NCI-H1694 (cell line): ENCODE data around the gene KRTDAP.

Experiments used
- DNase-seq: peaks from one replicate; lab custom pipeline; 2025; lab: John Stamatoyannopoulos, UW

KRTDAP gene

DNA sequence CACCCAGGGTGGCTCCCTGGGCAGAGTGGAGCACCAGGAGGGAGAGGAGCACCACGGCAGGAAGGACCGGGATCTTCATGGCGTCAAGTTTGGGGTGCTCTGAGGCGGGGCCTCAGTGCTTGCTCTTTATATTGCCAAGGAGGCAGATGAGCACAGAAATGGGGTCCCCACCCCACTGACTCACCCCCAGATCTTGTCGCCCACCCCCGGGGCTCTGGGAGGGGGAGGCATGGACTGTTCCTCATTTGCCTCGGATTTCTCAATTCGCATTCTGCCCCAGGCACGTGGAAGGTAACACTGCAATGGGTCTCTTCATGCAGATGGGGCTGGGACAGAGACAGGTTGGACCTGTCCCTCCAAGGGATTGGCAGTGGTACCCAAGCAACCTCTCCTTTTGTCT lies at the start of gene KRTDAP:
KRTDAP (minus strand) TSS at position 101 of the 400 bp plus-strand sequence; CDS start at position 79, 22 bp downstream.
- no peak for DNase-seq

DNA sequence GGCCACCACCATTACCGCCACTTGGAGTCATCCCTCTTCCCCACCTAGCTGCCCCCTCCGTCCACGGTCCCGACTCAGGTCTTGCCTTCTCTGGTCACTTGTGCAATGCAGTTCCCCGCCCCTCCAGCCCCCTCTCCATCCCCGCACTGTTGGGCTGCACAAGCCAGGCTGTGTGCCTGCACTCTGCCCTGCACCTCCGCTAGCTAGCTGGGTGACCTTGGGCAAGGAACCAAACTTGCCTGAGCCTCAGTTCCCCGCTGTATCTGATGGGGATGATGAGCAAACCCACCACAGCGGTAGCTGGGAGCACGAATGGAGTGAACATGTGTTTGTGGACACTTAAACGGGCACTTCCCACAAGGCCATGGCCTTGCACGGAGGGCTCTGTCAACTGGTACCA lies 49.6 kb upstream of the KRTDAP start:
- no peak for DNase-seq

DNA sequence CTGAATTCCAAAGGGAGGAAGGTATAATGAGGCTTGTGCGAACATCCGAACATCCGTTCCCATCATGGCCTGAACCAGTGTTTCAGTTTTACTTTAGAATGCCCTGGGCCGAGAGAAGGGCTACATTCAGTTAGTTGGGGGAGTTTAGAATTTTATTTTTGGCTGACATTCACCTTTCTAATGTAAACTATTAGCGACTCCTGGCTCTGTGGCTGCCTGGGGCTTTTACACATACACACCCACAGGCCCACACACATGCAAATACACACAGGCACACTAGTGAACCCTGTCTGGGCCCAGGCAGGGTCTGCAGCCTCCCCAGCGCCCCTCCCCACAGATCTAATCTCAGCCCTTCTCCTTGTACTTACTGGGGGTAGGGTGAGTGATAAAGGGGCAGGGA lies 49.0 kb upstream of the KRTDAP start:
- DNase-seq: no peak

DNA sequence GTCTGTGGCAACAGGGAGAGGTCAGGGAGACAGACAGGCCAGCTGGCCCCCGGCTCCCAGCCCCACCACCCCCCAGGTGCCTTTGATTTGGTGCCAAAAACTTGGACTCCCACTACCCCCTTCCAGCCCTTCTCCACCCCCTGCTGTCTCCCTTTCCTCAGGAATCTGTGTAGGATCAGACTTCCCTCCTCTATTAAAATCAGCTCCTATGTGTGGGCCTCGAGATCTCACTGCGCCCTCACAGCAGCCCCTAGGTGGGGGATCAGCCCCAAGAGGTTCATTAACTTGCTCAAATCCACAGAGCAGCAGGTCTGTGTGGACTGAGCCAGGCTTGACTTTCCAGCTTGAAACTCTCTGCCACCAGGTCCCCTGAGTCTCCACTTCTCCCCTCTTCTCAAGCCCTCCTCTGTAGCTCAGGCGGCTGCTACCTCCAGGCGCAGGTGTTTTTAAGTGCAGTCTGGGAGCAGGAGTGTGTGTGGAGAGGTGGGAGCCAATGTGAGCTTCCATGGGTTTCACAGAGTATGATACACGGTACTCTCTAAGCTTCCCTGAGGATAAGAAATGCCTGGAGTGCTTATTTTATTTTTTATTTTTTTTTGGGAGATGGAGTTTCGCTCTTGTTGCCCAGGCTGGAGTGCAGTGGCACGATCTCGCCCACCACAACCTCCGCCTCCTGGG lies 44.7 kb upstream of the KRTDAP start:
- no peak for DNase-seq

DNA sequence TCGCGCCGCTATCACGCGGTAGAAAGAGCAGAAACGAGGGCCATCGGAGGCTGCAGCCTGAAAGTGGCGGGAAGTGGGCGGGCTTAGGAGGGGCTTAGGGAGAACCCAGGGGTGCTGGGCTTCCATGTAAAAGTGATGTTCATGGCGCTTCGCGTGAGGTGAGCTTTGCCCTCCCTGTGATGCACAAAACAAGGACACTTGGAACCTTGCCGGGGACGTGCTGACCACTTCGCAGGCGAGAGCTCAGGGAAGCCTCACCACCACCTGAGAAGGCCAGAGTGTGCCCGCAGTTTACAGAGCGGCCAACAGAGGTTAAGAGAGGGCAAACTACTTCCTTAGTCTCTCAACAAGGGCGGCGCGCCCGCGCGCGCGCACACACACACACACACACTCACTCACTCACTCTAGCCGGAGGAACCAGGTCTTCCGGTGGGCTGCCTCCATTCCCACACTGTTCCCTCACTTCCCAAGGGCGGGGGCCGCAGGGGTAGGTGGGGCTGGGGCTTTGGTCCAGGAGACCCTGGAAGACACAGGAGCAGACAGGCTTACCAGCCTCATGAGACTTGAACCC lies 43.6 kb upstream of the KRTDAP start:
- DNase-seq: no peak

DNA sequence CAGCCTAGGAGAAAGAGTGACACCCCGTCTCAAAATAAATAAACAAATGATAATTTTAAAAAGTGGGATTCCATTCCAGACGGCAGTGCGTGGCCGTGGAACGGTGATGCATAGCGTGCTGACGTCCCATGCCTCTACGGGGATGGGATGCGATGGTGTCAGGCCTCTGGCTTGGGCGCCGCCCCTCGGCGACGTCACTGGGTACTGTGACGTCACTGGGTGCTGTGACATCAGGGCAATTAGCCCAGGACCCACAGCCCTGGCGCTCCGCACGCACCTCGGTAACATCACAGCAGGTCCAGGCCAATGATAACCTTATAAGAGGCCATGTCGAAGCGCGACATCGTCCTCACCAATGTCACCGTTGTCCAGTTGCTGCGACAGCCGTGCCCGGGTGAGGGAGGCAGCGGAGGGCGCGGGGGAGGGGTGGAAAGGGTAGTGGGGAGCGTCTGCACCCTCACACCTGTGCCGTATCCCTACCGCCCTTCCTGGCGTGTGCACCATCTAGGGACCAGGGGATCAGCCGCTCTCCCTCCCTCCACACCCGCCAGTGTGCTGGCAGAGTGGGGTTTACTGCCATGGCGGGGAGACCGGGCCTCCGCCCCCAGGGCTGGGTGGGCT lies 43.0 kb upstream of the KRTDAP start, which contains the start of gene GAPDHS:
GAPDHS (plus strand) TSS at position 256 of the 621 bp plus-strand sequence; CDS start at position 328, 72 bp downstream.
- no peak for DNase-seq

DNA sequence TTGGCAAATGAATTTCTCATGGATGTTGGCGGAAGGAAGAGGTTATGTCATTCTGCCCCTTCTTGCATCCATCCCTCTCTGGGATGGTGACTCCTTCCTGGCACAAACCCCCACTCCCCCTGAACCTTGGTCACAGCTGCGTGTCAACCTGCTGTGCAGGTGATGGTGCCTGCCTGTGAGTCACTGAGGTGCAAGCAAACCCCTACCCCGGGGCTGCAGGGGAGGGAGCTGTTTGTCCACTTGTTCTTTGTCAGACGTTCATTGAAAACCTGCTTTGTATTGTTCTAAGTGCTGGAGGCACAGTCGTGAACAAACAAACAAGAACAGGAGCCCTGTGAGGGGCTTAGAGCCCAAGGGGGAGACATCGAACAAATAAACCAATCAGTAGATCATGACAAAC lies 41.0 kb upstream of the KRTDAP start:
- DNase-seq: no peak

GRCh38 chr19:35529241-35530218 lies 39.3 kb upstream of the KRTDAP start:
- DNase-seq: no peak

DNA sequence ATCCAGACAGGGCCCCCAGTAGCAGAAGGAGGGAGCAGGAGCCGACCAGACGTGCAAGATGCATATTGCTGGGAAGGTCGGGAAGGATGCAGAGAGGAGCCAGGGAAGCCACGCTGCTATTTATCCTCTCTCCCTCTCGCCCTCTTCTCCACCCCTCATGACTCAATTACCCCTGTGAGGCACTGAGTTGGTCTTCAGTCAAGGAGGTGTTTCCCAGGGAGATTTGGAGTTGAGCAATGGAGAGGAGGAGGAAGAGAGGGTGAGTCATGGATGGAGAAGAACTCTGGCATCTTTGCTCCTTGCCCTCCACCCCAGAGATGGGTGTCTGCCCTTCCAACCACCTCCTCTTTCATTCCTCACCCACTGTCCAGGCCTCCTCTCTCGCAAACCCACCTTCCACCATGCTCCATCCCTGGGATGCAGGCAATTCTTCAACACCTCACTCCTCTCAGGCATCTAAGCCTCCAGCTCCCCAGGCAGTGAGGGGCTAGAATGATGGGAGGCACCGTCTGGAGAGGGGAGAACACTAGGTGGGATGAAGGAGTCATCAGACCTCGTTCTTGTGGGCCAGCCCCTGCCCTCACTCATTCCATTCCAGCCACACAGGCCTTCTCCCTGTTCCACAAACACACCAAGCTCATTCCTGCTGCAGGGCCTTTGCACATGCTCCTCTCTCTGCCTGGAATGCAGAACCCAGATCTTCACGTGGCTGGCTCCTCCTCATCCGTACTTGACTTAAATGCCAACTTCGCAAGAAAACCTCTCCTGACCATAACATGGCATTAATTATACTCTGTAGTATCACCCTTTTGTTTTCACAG lies 38.2 kb upstream of the KRTDAP start, which contains the start of gene SBSN:
SBSN (minus strand) TSS at position 94 of the 821 bp plus-strand sequence; CDS start at position 64, 30 bp downstream.
- DNase-seq: no peak

GRCh38 chr19:35525873-35526272 lies 35.6 kb upstream of the KRTDAP start:
- DNase-seq: no peak

DNA sequence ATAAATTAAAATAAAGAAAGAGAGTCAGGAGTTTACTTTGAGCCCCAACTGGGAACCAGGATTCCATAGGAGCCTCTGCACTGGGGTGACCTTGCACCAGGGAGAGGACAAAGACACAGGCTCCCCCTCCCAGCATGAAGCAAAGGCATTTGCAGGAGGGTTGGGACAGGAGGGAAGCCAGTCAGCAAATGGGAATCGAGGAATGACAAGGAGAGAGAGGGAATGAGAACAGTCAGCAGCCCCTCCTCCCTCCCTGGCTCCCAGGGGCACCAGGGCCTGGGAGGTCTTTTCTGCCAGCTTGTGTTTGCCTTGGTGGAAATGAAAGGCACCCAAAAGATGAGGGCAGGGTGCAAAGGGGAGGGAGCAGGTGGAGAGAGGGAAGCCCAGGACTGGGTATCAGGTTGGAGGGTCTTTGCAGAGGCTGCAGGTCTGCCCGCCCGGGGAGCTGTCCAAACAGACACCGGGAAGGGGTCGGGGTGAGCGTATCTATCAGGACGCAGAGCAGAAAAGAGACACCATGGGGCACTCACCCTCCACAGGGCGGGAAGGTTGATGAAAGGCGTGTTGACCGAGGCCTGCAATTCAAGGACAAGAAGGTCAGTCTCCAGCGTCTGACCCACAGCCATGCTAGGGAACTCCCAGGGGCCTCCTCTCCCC lies 34.0 kb upstream of the KRTDAP start:
- DNase-seq: no peak

- no peak for DNase-seq
Observed at GRCh38 chr19:35522745-35523327, 32.6 kb upstream of the KRTDAP start.

DNA sequence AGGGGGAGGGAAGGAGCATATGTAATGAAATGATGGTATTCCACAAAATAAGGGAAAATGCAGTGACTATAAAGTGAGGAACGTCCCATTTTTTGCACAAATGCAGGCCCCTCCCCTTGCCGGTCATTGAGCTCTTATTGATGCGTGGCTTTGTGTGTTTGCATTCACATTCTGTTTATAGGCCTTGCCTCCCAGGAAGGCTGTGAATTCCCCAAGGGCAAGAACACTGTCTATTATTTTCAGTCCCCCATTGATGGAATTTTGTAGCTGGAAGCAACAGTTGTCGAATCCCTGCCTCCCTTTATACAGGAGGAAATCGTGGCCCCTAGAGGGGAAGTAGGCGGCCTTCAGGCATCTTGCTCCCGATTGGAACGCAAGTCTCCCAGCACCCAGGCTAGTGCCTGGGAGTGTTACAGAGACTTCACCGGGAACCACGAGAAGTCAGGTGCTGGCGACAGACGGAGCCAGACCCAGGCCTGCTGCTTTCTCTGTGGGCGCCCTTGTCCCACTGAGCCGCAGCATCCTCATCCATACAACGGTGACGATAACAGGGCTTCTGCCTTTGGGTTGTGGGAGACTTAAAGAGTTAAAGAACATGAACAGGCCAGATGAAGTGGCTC lies 31.0 kb upstream of the KRTDAP start:
- DNase-seq: no peak

DNA sequence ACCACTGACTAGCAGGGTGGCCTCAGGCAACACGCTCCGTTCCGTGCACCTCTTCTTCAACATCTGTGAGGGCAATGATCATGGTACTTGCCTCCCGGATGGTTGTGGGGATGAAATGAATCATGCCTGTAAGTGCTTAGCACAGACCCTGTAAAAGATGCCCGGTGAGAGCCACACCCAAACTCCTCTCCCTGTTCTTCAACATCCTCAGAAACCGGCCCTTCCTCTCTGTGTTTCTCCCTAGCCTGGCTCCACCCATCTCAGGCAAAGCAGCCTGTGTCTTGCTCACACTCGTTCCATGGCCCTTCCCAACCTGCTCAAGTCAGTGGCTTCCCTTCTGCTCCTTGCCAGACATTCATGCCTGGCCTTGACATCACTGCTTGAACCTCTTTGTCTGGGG lies 29.0 kb upstream of the KRTDAP start:
- no peak for DNase-seq

DNA sequence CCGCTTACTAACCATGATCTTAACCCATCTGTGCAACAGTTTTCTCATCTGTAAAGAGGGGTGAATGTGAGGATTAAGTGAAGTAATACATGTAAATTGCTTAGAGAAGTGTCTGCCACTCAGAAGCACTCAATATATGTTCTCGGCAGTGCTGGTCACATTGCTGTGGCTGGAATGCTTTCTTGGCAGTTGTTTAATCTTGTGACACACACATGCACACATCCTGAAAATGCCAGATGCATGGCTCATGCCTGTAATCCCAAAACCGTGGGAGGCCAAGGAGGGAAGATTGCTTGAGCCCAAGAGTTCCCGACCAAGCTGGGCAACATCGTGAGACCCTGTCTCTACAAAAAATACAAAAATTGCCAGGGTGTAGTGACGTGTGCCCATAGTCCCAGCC lies 28.0 kb upstream of the KRTDAP start:
- no peak for DNase-seq

- no peak for DNase-seq
Observed at GRCh38 chr19:35517342-35517741, 27.1 kb upstream of the KRTDAP start.

- DNase-seq: no peak
Observed at GRCh38 chr19:35516310-35516709, 26.0 kb upstream of the KRTDAP start.

DNA sequence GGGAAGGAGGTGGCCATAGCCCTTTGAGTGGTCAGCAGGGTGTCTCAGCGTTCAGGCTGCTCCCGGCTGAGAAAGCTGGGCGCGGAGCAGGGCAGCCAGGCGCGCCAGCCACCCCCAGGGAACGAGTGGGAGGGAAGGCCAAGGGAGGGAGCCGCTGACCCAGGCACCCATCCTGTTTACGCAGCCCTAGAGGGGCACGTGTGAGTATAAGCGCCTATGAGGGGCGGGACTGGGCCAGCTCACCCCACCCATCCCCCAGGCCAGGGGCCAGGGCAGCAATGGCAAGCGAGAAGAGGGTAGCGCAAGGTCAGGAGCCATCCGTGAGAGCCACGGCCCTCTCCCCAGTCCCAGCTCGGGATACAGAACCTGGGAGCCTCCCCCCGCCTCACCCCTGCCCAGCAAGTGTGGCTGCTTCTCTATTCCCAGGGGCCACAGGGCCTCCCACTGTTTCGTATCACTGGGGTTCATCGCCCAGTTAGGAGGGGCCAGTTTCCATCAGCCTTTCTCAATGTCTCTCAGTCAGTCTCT lies 24.1 kb upstream of the KRTDAP start:
- no peak for DNase-seq

DNA sequence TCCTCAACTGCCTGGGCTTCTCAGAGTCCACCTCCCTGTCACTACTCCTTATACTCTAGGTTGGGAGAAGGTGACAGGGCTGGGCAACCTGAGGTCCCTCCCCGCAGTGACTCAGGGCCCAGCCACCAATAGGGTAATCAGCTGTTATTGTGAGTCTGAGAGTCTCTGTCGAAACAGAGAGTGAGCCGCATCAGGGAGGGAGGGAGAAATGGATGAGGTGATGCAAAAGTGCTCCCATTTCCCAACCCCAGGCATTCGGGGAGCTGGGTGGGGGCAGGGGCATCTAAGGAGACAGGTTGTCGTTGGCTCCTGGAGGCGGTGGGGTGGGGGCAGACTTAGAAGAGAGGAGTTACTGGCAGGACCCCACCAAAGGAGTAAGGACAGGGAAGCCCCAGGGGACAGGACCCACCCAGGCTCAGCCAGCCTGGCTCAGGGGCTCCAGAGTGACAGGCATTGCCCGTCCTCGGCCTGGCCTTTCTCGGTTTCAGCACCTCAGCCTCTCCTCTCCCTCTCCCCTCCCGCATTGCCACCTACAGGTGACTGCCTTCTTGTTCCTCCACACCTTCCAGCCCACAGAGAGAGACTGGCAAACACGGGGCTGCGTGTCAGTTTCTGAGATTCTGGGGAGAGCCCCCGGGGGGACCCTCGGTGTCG lies 23.5 kb upstream of the KRTDAP start, which contains the start of gene DMKN:
DMKN (minus strand) TSS at position 22 of the 654 bp plus-strand sequence. CDS start 174 bp downstream, outside the sequence.
- DNase-seq: no peak
